Fibroblast of the aortic adventitia (primary cell): ENCODE results near the gene NRG3. TPM values are rescaled to one million over a fixed set of nuclear protein-coding genes. Genes with fewer than 3 reads are reported as not detected.

ENCODE experiments used
- DNase-seq: peaks from one replicate; pipeline ENCODE4 v3.0.0-alpha.2; 2010; ENCODE audit warnings: low read depth
- H3K4me3 ChIP-seq: 2 replicates; pipeline ENCODE4 v1.5.1; 2011; ENCODE audit warnings: low read depth, mild to moderate bottlenecking, control low read depth, low read length, moderate library complexity
- total RNA-seq: library from RNA; depleted of rRNA; stranded (reverse); fragments of >200 nt; gene quantifications from 2 replicates; pipeline ENCODE4 v1.2.3, GENCODE V29; 2012; ENCODE audit warnings: low replicate concordance
- TF ChIP-seq, protein P1 (sequence below): IDR thresholded peaks from 2 replicates; pipeline ENCODE4 v1.5.1; 2011; ENCODE audit warnings: mild to moderate bottlenecking, low read length, control low read depth, inconsistent platforms; ENCODE audit not compliant: insufficient read depth

The NRG3 gene
- total RNA-seq, 1 donor = not detected

GRCh38 chr10:82464966-82465365, 590.0 kb downstream of the NRG3 start:
- H3K4me3 ChIP-seq = no peak overlapping the region
- DNase-seq = no peak

GRCh38 chr10:82468453-82468852, 593.5 kb downstream of the NRG3 start:
- TF ChIP-seq, protein P1, sequence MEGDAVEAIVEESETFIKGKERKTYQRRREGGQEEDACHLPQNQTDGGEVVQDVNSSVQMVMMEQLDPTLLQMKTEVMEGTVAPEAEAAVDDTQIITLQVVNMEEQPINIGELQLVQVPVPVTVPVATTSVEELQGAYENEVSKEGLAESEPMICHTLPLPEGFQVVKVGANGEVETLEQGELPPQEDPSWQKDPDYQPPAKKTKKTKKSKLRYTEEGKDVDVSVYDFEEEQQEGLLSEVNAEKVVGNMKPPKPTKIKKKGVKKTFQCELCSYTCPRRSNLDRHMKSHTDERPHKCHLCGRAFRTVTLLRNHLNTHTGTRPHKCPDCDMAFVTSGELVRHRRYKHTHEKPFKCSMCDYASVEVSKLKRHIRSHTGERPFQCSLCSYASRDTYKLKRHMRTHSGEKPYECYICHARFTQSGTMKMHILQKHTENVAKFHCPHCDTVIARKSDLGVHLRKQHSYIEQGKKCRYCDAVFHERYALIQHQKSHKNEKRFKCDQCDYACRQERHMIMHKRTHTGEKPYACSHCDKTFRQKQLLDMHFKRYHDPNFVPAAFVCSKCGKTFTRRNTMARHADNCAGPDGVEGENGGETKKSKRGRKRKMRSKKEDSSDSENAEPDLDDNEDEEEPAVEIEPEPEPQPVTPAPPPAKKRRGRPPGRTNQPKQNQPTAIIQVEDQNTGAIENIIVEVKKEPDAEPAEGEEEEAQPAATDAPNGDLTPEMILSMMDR = no peak
- no peak for DNase-seq
- H3K4me3 ChIP-seq = no peak overlapping the region

More at GRCh38 chr10:82464966-82465365, 590.0 kb downstream of the NRG3 start:
- TF ChIP-seq, protein P1 = no peak

DNA sequence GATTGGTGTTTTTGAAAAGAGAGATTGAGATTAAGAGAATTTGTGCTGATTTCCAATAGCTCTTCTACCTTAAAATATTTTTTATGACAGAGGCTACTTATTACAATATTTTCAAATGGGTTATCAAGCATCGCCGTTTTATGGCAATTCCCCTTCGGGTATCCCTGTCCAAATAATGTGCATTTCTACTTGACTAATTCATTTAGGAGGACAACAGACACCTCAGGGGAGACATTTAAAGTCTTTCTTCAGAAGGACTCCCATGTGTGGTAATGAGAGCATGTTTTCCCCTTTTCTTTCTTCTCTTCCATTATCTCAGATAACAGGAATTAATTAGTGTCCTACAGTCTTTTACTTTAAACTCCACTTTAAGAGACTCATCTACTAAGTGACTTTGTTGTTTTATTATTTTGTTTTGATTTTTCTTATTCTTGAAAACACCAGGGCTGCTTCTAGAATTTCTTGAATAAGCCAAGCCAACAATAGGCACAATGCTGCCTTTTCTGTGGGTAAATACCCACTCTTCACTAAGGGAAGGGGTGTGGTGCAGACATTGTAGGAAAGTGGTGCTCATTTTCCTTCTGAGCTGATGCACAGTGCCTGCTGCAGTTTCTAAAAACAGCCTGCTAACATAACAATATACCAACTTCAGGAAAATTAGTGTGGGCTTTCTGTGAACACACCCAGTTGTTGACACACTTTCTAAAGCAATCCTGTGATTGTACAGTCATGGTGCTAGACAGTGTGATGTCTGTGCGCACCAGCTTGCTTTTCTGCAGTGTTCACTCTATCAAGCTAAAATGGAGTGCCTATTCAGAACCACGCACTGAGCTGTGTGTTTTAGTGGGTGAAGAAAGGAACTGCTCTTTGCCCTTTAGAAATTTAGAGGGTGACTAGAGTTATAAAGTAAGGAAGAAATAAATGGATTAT, 597.7 kb downstream of the NRG3 start:
- no peak overlapping the region for H3K4me3 ChIP-seq
- DNase-seq = no peak
- TF ChIP-seq, protein P1 = no peak

DNA sequence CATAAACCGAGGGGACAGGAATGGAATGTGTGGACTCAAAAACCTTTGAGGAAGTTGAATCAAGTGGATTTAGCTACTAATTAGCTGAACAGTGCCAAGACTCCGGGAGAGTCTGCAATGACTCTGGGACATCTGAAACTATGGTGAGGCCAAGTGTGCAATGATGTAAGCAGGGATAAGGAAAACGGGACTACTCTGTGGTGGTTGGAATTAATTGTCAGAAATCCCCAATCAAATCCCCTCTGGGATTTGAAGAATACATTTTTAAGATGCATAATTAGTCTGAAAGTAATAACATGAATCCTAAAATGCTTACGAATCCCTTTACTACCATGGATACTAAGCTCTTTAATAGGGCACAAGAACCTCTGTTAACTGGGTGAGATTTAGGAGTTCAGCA, 602.8 kb downstream of the NRG3 start:
- TF ChIP-seq, protein P1 = no peak
- H3K4me3 ChIP-seq = no peak overlapping the region
- DNase-seq = no peak

DNA sequence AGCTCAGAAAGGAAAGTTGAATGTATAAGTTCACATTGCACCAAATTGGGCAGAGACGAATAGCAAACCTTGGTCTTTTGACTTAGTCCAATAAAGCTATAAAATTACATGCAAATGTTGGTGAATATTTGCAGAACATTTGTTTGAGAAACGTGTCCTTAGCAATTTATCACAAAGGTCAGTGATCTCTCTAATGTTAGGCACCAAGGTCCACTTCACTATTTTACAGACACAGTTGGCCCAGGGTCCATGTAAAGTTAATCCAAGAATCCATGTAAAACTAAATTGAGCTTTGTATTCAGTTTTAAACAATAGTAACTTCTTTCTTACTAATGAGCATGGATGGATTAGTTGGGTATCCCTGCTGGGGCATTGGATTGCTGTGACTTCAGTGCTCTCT, 617.7 kb downstream of the NRG3 start:
- TF ChIP-seq, protein P1 = no peak
- H3K4me3 ChIP-seq = no peak overlapping the region
- no peak for DNase-seq

GRCh38 chr10:82496114-82496513, 621.1 kb downstream of the NRG3 start:
- no peak for DNase-seq
- TF ChIP-seq, protein P1 = no peak
- H3K4me3 ChIP-seq = no peak overlapping the region

DNA sequence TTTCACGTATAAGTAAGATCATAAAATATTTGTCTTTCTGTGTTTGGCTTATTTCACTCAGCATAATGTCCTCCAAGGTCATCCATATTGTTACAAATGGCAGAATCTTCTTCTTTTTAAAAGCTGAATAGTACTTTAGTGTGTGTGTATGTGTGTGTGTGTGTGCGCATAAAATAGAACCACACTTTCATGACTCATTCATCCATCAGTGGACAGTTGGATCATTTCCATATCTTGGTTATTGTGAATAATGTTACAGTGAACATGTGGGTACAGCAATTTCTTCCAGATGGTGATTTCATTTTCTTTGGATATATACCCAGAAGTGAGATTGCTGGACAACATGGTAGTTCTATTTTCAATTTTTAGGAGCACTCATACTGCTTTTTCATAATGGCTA, 622.4 kb downstream of the NRG3 start:
- H3K4me3 ChIP-seq = no peak overlapping the region
- TF ChIP-seq, protein P1 = no peak
- DNase-seq = peak; percentile 28
